Endothelial cell of umbilical vein (primary cell): ENCODE data around the gene GPR78. TPM values are rescaled to one million over a fixed set of nuclear protein-coding genes. Genes with fewer than 3 reads are reported as not detected.

ENCODE experiments used
- BruUV-seq: library from RNA; stranded (reverse); fragments of 400-500 nt; replicated peaks from 2 replicates; lab custom pipeline; 2021; lab: Mats Ljungman, UMichigan
- CTCF ChIA-PET: fragments of 300-600, 350-600 bp; sonication (Branson Sonifier 250); formaldehyde crosslinking; loops from one replicate; lab custom pipeline; 2021; ENCODE audit warnings: antibody characterized with exemption, inconsistent platforms; lab: Charles Lee
- POLR2A ChIA-PET: fragments of 300-600, 350-600 bp; sonication (Branson Sonifier 250); formaldehyde crosslinking; loops from one replicate; lab custom pipeline; 2021; ENCODE audit warnings: antibody characterized with exemption, inconsistent platforms; lab: Charles Lee
- DNase-seq: peaks from one replicate; pipeline ENCODE4 v3.0.0-alpha.2; 2011; ENCODE audit warnings: low read depth, low spot score
- FAIRE-seq: peaks from 2 replicates; lab custom pipeline; 2011; peaks lifted over from hg19 to GRCh38; lab: Jason Lieb, UNC
- H2AFZ ChIP-seq: 2 replicates; pipeline ENCODE4 v1.6.0; 2012; ENCODE audit warnings: low read depth, low read length, control low read depth, inconsistent platforms
- H3K27ac ChIP-seq: 2 replicates; pipeline ENCODE4 v1.5.1; 2011; ENCODE audit warnings: low read depth, mild to moderate bottlenecking, control low read depth, low read length, moderate library complexity; ENCODE audit not compliant: insufficient read depth
- H3K27me3 ChIP-seq, 2 experiments: 2 replicates each; pipeline versions ENCODE4 v1.6.0 to v1.6.1; 2011; ENCODE audit warnings: low read length in 2 of 2, mixed read lengths in 1 of 2; ENCODE audit not compliant: control insufficient read depth in 2 of 2, insufficient read depth in 2 of 2
- H3K36me3 ChIP-seq, 2 experiments: 2 replicates in 1 of 2; 3 replicates in 1 of 2; pipeline ENCODE4 v1.5.1; 2011; ENCODE audit warnings: low read length in 2 of 2, mild to moderate bottlenecking in 1 of 2, moderate library complexity in 1 of 2; ENCODE audit not compliant: control insufficient read depth in 2 of 2, insufficient read depth in 2 of 2; ENCODE audit errors: extremely low read depth in 1 of 2
- H3K4me1 ChIP-seq: 3 replicates; pipeline ENCODE4 v1.5.1; 2011; ENCODE audit warnings: mild to moderate bottlenecking, low read length; ENCODE audit not compliant: control insufficient read depth, insufficient read depth; ENCODE audit errors: extremely low read depth
- H3K4me2 ChIP-seq: 2 replicates; pipeline ENCODE4 v1.6.1; 2011; ENCODE audit warnings: low read length, control low read depth, mixed read lengths; ENCODE audit not compliant: insufficient read depth
- H3K4me3 ChIP-seq, 3 experiments: fragments of 200-600 bp in 1 of 3; sonication (generic), shearing (Covaris generic) in 1 of 3; replicated peaks in 1 of 3; 2 replicates each; pipeline ENCODE4 v1.5.1; 2011 to 2016; ENCODE audit warnings: control low read depth in 3 of 3, low read length in 3 of 3, mild to moderate bottlenecking in 2 of 3, inconsistent platforms in 1 of 3, low read depth in 1 of 3, moderate library complexity in 1 of 3; ENCODE audit not compliant: insufficient read depth in 1 of 3
- H3K79me2 ChIP-seq: 2 replicates; pipeline ENCODE4 v1.6.0; 2012; ENCODE audit warnings: low read length, inconsistent platforms; ENCODE audit not compliant: control insufficient read depth, insufficient read depth
- H3K9ac ChIP-seq: replicated peaks from 2 replicates; pipeline ENCODE3; 2011; ENCODE audit warnings: low read length, control low read depth; ENCODE audit not compliant: insufficient read depth; ENCODE audit errors: extremely low read depth
- H3K9me1 ChIP-seq: replicated peaks from 3 replicates; pipeline ENCODE4 v1.6.0; 2011; ENCODE audit warnings: mild to moderate bottlenecking, low read length; ENCODE audit not compliant: control insufficient read depth, insufficient read depth; ENCODE audit errors: extremely low read depth
- H3K9me3 ChIP-seq: replicated peaks from 2 replicates; pipeline ENCODE4 v1.5.1; 2012; ENCODE audit warnings: low read length, inconsistent platforms; ENCODE audit not compliant: control insufficient read depth, insufficient read depth
- H4K20me1 ChIP-seq: replicated peaks from 2 replicates; pipeline ENCODE3; 2011; ENCODE audit warnings: mild to moderate bottlenecking, low read length; ENCODE audit not compliant: control insufficient read depth, insufficient read depth; ENCODE audit errors: extremely low read depth
- CTCF ChIP-seq, 2 donors: IDR thresholded peaks; 1 replicate in 1 of 2; 2 replicates in 1 of 2; pipeline ENCODE4 v1.5.1; 2011; ENCODE audit warnings: low read length in 2 of 2, mild to moderate bottlenecking in 2 of 2, moderate library complexity in 2 of 2, control low read depth in 1 of 2, inconsistent platforms in 1 of 2, low read depth in 1 of 2; ENCODE audit not compliant: insufficient read depth in 1 of 2; ENCODE audit errors: extremely low read depth in 1 of 2
- EZH2 ChIP-seq: IDR thresholded peaks from 2 replicates; pipeline ENCODE4 v1.6.1; 2012; ENCODE audit warnings: borderline replicate concordance, low read depth, mild to moderate bottlenecking, moderate library complexity, low read length, inconsistent platforms; ENCODE audit not compliant: severe bottlenecking
- FOS ChIP-seq: IDR thresholded peaks from 2 replicates; pipeline ENCODE4 v1.6.1; 2011; ENCODE audit warnings: mild to moderate bottlenecking, low read length, moderate library complexity, borderline replicate concordance; ENCODE audit not compliant: insufficient read depth
- GATA2 ChIP-seq: IDR thresholded peaks from 2 replicates; pipeline ENCODE4 v1.7.0; 2011; ENCODE audit warnings: low read depth, mild to moderate bottlenecking, moderate library complexity, mixed read lengths, low read length; ENCODE audit not compliant: insufficient read length, insufficient read depth
- JUN ChIP-seq: IDR thresholded peaks from 2 replicates; pipeline ENCODE4 v1.6.1; 2011; ENCODE audit warnings: borderline replicate concordance, low read depth; ENCODE audit not compliant: insufficient read length, insufficient read depth
- MAX ChIP-seq: IDR thresholded peaks from 2 replicates; pipeline ENCODE4 v1.6.1; 2011; ENCODE audit not compliant: insufficient read depth, insufficient read length
- MYC ChIP-seq: IDR thresholded peaks from one replicate; pipeline ENCODE4 v1.6.1; 2011; ENCODE audit warnings: mild to moderate bottlenecking, low read depth, low read length
- POLR2A ChIP-seq: IDR thresholded peaks from 2 replicates; pipeline ENCODE4 v1.6.1; 2012; ENCODE audit warnings: low read depth, mild to moderate bottlenecking, control low read depth, low read length
- POLR2AphosphoS5 ChIP-seq: IDR thresholded peaks from 2 replicates; pipeline ENCODE4 v1.6.1; 2012; ENCODE audit warnings: low read depth, mild to moderate bottlenecking, control low read depth, low read length, moderate library complexity; ENCODE audit not compliant: insufficient read depth
- dilution Hi-C: fragments of 300-500 bp; cut with MboI; formaldehyde crosslinking; loops from one replicate; pipeline ENCODE4 v1.15.0; 2019; ENCODE audit warnings: low sequenced_read_pairs; ENCODE audit not compliant: extremely low pct_ligation_motif_present
- intact Hi-C: fragments of 100-400 bp; cut with micrococcal nuclease; formaldehyde crosslinking; loops from one replicate; pipeline ENCODE4 v1.10.0; 2022
- polyA plus RNA-seq, 4 experiments: library from polyadenylated mRNA; depleted of rRNA in 3 of 4; stranded (reverse) in 3 of 4; unstranded in 1 of 4; fragments of >200 nt; gene quantifications; 2 replicates each; pipeline versions ENCODE4 v1.2.1 to v1.2.3, GENCODE V29; 2011 to 2012; ENCODE audit warnings: missing spikeins in 1 of 4
- total RNA-seq: library from RNA; stranded (reverse); gene quantifications from 2 replicates; pipeline ENCODE4 v1.2.3, GENCODE V29; 2021

GPR78 gene
- total and polyA plus RNA-seq, 2 donors (not counting 3 experiments of a cell fraction or from before 2014, with no cell fraction given) = not detected

GRCh38 chr4:8555716-8556115 lies 24.5 kb upstream of the GPR78 start:
- Histone ChIP-seq H3K9ac (no peak overlapping the region), H3K27ac (no peak overlapping the region), H3K9me1 (no peaks in the 10 kb centered on the region), H2AFZ (no peak overlapping the region), H3K4me3 (no peak overlapping the region), H4K20me1 (no peaks in the 10 kb centered on the region), H3K79me2 (no peaks in the 10 kb centered on the region), H3K4me2 (no peak overlapping the region), H3K9me3 (no peaks in the 10 kb centered on the region), H3K4me1 (no peaks in the 10 kb centered on the region), H3K36me3 (no peaks in the 10 kb centered on the region), H3K27me3 (no peaks in the 10 kb centered on the region)
- POLR2A ChIA-PET = no interaction called here
- FAIRE-seq (no peak), DNase-seq (no peak)
- intact Hi-C loops = no loop called here
- CTCF ChIA-PET = no interaction called here
- dilution Hi-C loops = no loop called here
- TF ChIP-seq MAX (no peak), CTCF (IDR thresholded peaks at IDR 0.05; ENCODE audit: extremely low read depth in 1 of 2, insufficient read depth in 1 of 2, low read depth in 1 of 2, low read length in 2 of 2) (no peak), GATA2 (no peak), MYC (no peak), JUN (no peak), FOS (no peak), POLR2AphosphoS5 (no peak), EZH2 (no peak), POLR2A (no peak)
- BruUV-seq = no TSS peak
